ENCODE data around the gene CTSF. TPM values are rescaled to one million over a fixed set of nuclear protein-coding genes. Genes with fewer than 3 reads are reported as not detected.

CTSF gene
- 0.60 and 0.64 TPM in 2 replicates for total RNA-seq
- polyA plus RNA-seq = 1.1 and 1.5 TPM in 2 replicates

- TF ChIP-seq EZH2 (IDR thresholded peaks at IDR 0.05; ENCODE audit: borderline replicate concordance) = no peak
- TF ChIP-seq EZH2phosphoT487 (IDR thresholded peaks at IDR 0.05; ENCODE audit: low read depth, severe bottlenecking, unreplicated experiment) = no peak
- TF ChIP-seq, protein P1, sequence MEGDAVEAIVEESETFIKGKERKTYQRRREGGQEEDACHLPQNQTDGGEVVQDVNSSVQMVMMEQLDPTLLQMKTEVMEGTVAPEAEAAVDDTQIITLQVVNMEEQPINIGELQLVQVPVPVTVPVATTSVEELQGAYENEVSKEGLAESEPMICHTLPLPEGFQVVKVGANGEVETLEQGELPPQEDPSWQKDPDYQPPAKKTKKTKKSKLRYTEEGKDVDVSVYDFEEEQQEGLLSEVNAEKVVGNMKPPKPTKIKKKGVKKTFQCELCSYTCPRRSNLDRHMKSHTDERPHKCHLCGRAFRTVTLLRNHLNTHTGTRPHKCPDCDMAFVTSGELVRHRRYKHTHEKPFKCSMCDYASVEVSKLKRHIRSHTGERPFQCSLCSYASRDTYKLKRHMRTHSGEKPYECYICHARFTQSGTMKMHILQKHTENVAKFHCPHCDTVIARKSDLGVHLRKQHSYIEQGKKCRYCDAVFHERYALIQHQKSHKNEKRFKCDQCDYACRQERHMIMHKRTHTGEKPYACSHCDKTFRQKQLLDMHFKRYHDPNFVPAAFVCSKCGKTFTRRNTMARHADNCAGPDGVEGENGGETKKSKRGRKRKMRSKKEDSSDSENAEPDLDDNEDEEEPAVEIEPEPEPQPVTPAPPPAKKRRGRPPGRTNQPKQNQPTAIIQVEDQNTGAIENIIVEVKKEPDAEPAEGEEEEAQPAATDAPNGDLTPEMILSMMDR (IDR thresholded peaks at IDR 0.05; ENCODE audit: poor library complexity) = no peak
- Histone ChIP-seq H3K36me3 (replicated peaks; ENCODE audit: insufficient read depth, low read depth) (no peaks in the 10 kb centered on the region), H3K79me2 (no peaks in the 10 kb centered on the region), H3K9me2 (replicated peaks; ENCODE audit: insufficient read depth) (no peaks in the 10 kb centered on the region), H3K27me3 (no peaks in the 10 kb centered on the region), H3K27ac (no peak within 1 kb of the TSS), H3K4me2 (no peak within 1 kb of the TSS), H2AFZ (no peak within 1 kb of the TSS), H4K20me1 (ENCODE audit: insufficient read depth, poor library complexity, severe bottlenecking) (no peaks in the 10 kb centered on the region), H3K4me3 (no peak within 1 kb of the TSS), H3K4me1 (ENCODE audit: insufficient read depth) (no peaks in the 10 kb centered on the region), H3K9me3 (ENCODE audit: low read depth) (no peaks in the 10 kb centered on the region)
- DNase-seq (ENCODE audit: low spot score) = no peak
- 97% methylated on average over 64 of the region's 77 CpGs for WGBS (ENCODE audit: low lambda C conversion rate, missing lambda C conversion rate)
Observed at GRCh38 chr11:66568124-66568916, at the start of gene CTSF. Gene CTSF (minus strand): TSS chr11:66568606. CDS start chr11:66568486, 120 bp downstream.

DNA sequence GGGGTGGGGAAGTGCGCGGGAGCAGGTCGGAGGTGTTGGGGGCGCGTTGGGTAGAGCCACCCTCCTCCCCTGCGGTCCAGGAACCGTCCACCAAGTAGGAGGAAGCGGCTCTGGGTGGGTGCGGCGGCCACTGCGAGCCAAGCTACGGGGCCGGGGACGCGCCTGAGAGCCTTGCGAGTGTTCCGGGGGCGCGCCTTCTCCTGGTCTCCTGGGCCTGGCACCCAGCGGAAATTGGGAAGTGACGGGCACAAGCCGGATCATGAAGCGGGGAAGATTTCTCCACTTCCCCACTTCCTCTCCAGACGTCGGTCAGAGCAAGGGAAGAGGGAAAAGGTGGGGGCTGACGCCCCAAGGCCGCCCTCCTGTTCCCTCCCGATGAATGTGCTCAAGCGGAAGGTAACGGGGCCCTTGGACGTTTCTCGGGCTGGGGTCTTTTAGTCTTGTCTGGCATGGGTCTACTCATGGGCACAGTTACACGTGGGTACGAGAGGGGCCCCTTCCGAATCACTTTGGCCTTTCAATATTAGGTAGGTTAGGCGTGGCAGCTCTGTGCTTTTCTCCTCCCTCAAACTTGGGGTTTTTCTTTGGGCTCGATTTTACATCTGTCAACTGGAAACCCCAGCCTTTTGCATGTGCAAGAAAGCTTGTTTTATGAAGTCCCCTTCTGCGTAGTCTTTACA is 48.9 kb upstream of the CTSF start:
- no peak for DNase-seq (ENCODE audit: low spot score)
- Histone ChIP-seq H3K36me3 (replicated peaks; ENCODE audit: insufficient read depth, low read depth) (no peaks in the 10 kb centered on the region), H3K4me3 (peak overlapping the region; percentile 51), H3K4me1 (ENCODE audit: insufficient read depth) (peaks cover 16% of the 10 kb centered on the region), H3K27me3 (no peaks in the 10 kb centered on the region), H3K9me3 (ENCODE audit: low read depth) (no peaks in the 10 kb centered on the region), H3K79me2 (peaks cover 61% of the 10 kb centered on the region), H4K20me1 (ENCODE audit: insufficient read depth, poor library complexity, severe bottlenecking) (peaks cover 52% of the 10 kb centered on the region), H3K27ac (peak overlapping the region; percentile 92), H3K9me2 (replicated peaks; ENCODE audit: insufficient read depth) (no peaks in the 10 kb centered on the region), H3K4me2 (peak overlapping the region; percentile 98), H2AFZ (peak overlapping the region; percentile 33)
- TF ChIP-seq EZH2phosphoT487 (IDR thresholded peaks at IDR 0.05; ENCODE audit: low read depth, severe bottlenecking, unreplicated experiment) (no peak), EZH2 (IDR thresholded peaks at IDR 0.05; ENCODE audit: borderline replicate concordance) (no peak)
- TF ChIP-seq, protein P1 (IDR thresholded peaks at IDR 0.05; ENCODE audit: poor library complexity) = no peak
- 2% methylated on average over 38 of the region's 38 CpGs for WGBS (ENCODE audit: low lambda C conversion rate, missing lambda C conversion rate)

- peaks cover 54% of the 10 kb centered on the region for H3K79me2 ChIP-seq
- H4K20me1 ChIP-seq (ENCODE audit: insufficient read depth, poor library complexity, severe bottlenecking) = peaks cover 45% of the 10 kb centered on the region
- no peaks in the 10 kb centered on the region for H3K27me3 ChIP-seq
- H3K9me3 ChIP-seq (ENCODE audit: low read depth) = no peaks in the 10 kb centered on the region
- peak within 1 kb of the TSS; percentile 68 for H2AFZ ChIP-seq
- peak within 1 kb of the TSS; percentile 96 for H3K27ac ChIP-seq
- no peaks in the 10 kb centered on the region for H3K9me2 ChIP-seq (replicated peaks; ENCODE audit: insufficient read depth)
- peak within 1 kb of the TSS; percentile 98 for H3K4me2 ChIP-seq
- H3K36me3 ChIP-seq (replicated peaks; ENCODE audit: insufficient read depth, low read depth) = no peaks in the 10 kb centered on the region
- peaks cover 16% of the 10 kb centered on the region for H3K4me1 ChIP-seq (ENCODE audit: insufficient read depth)
- WGBS (ENCODE audit: low lambda C conversion rate, missing lambda C conversion rate) = under 1% methylated on average over 85 of the region's 90 CpGs
- TF ChIP-seq EZH2 (IDR thresholded peaks at IDR 0.05; ENCODE audit: borderline replicate concordance) (no peak), EZH2phosphoT487 (IDR thresholded peaks at IDR 0.05; ENCODE audit: low read depth, severe bottlenecking, unreplicated experiment) (no peak)
- TF ChIP-seq, protein P1 (IDR thresholded peaks at IDR 0.05; ENCODE audit: poor library complexity) = no peak
- peak; percentile 100 for DNase-seq (ENCODE audit: low spot score)
- H3K4me3 ChIP-seq = peak within 1 kb of the TSS; percentile 51
Observed at GRCh38 chr11:66616379-66617154, 48.2 kb upstream of the CTSF start, which contains the start of gene RBM14. Gene RBM14 (plus strand): TSS chr11:66616630. CDS start chr11:66616721, 91 bp downstream.
